GM04503 (cell line): ENCODE data around the gene DAPK3.

Source experiments
- DNase-seq: peaks from one replicate; pipeline ENCODE4 v3.0.0-alpha.2; 2012; ENCODE audit warnings: low read depth

The DAPK3 gene

DNA sequence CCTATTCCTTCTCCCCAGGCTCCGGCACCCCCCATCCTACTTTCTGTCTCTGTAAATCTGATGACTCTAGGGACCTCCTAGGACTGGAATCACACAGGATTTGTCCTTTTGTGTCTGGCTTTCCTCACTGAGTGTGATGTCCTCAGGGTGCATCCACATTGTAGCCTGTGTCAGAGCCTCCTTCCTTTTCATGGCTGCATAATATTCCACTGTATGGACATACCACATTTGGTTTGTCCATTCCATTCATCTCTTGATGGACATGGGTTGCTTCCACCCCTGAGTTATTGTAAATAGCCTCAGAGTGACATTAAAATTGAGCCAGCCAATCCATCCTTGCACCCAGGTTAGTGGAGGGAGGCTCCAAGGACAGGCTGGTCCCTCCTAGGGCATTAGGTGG lies 60.8 kb downstream of the DAPK3 start:
- DNase-seq = no peak
